Measurements from ENCODE around the gene SLIT3.

- TF ChIP-seq CTCF (IDR thresholded peaks at IDR 0.05) (no peak), POLR2A (IDR thresholded peaks at IDR 0.05) (no peak)
Observed at GRCh38 chr5:168944004-168944403, 356.9 kb downstream of the SLIT3 start.

Data from breast epithelium (tissue), 3 donors.